T-cell (primary cell): ENCODE results near the gene COBLL1. TPM values are rescaled to one million over a fixed set of nuclear protein-coding genes. Genes with fewer than 3 reads are reported as not detected.

Source experiments
- ATAC-seq, 4 experiments: fragments of 200-7000 bp in 3 of 4; fragments of 150-1000 bp in 1 of 4; cut with Tn5 transposase; replicated peaks in 1 of 4; 1 replicate in 3 of 4; 2 replicates in 1 of 4; pipeline ENCODE4 v1.10.0; 2021; ENCODE audit warnings: moderate library complexity in 3 of 4, mild to moderate bottlenecking in 2 of 4, moderate number of reproducible peaks in 1 of 4
- CTCF ChIA-PET, 2 donors: fragments of 300-600 bp; sonication (Branson Sonifier 250); formaldehyde crosslinking; loops; one replicate each; lab custom pipeline; 2022; ENCODE audit warnings: antibody characterized with exemption in 2 of 2; lab: Charles Lee
- POLR2A ChIA-PET, 2 donors: fragments of 300-600 bp; sonication (Branson Sonifier 250); formaldehyde crosslinking; loops; one replicate each; lab custom pipeline; 2022; ENCODE audit warnings: antibody characterized with exemption in 2 of 2; lab: Charles Lee
- DNase-seq, 35 experiments: peaks; one replicate each; pipeline versions ENCODE4 v3.0.0 to v3.0.0-alpha.2; 2013 to 2023
- H3K27ac ChIP-seq: one replicate; pipeline ENCODE4 v1.5.1; 2013; ENCODE audit warnings: low read length
- H3K27me3 ChIP-seq, 2 experiments: replicated peaks in 1 of 2; 1 replicate in 1 of 2; 2 replicates in 1 of 2; pipeline versions ENCODE4 v1.6.1 to v1.7.0; 2013; ENCODE audit warnings: low read length in 1 of 2, mixed read lengths in 1 of 2; ENCODE audit not compliant: control insufficient read depth in 2 of 2, insufficient read depth in 2 of 2; ENCODE audit errors: extremely low read depth in 1 of 2
- H3K36me3 ChIP-seq, 2 donors: 1 replicate in 1 of 2; 2 replicates in 1 of 2; pipeline versions ENCODE4 v1.6.1 to v1.7.0; 2013; ENCODE audit warnings: low read length in 1 of 2; ENCODE audit not compliant: control insufficient read depth in 2 of 2, insufficient read depth in 1 of 2; ENCODE audit errors: extremely low read depth in 1 of 2
- H3K4me1 ChIP-seq, 2 experiments: 1 replicate in 1 of 2; 2 replicates in 1 of 2; pipeline versions ENCODE4 v1.6.1 to v1.7.0; 2013; ENCODE audit warnings: low read length in 2 of 2, mixed read lengths in 1 of 2; ENCODE audit not compliant: insufficient read depth in 2 of 2, control insufficient read depth in 1 of 2; ENCODE audit errors: extremely low read depth in 1 of 2
- H3K4me3 ChIP-seq, 2 donors: 1 replicate in 1 of 2; 2 replicates in 1 of 2; pipeline versions ENCODE4 v1.5.1 to v1.7.0; 2013; ENCODE audit warnings: mild to moderate bottlenecking in 2 of 2, low read length in 1 of 2, moderate library complexity in 1 of 2; ENCODE audit not compliant: control insufficient read depth in 1 of 2; ENCODE audit errors: extremely low read depth in 1 of 2
- H3K9me3 ChIP-seq: 2 replicates; pipeline ENCODE4 v1.7.0; 2013
- H3K27ac Mint-ChIP-seq, 2 donors: one replicate each; pipeline ENCODE4 v1.8.0; 2020 to 2021; ENCODE audit warnings: mild to moderate bottlenecking in 2 of 2, mixed read lengths in 2 of 2
- H3K27me3 Mint-ChIP-seq, 2 donors: one replicate each; pipeline ENCODE4 v1.8.0; 2021 to 2022; ENCODE audit warnings: mixed read lengths in 2 of 2
- H3K36me3 Mint-ChIP-seq: one replicate; pipeline ENCODE4 v1.8.0; 2021; ENCODE audit warnings: mixed read lengths
- H3K4me1 Mint-ChIP-seq, 3 donors: one replicate each; pipeline ENCODE4 v1.8.0; 2020 to 2022; ENCODE audit warnings: mixed read lengths in 3 of 3, mild to moderate bottlenecking in 1 of 3
- H3K4me3 Mint-ChIP-seq, 3 donors: one replicate each; pipeline ENCODE4 v1.8.0; 2020 to 2022; ENCODE audit warnings: mild to moderate bottlenecking in 3 of 3, mixed read lengths in 3 of 3, moderate library complexity in 3 of 3
- H3K9me3 Mint-ChIP-seq, 3 donors: one replicate each; pipeline ENCODE4 v1.8.0; 2020 to 2022; ENCODE audit warnings: mixed read lengths in 3 of 3
- WGBS: methylation state at CpG from one replicate; pipeline ENCODE4 v1.1.5; 2013; ENCODE audit warnings: missing lambda C conversion rate; ENCODE audit not compliant: insufficient coverage; 5-methylcytosine and 5-hydroxymethylcytosine counted together
- total RNA-seq, 35 experiments: library from RNA in 6 of 35; stranded (reverse) in 6 of 35; fragments of 120-200 nt in 1 of 35; gene quantifications; one replicate each; pipeline versions ENCODE4 v1.2.1 to v1.2.4 and lab custom pipeline; 2013 to 2026

COBLL1 gene
- total RNA-seq, 5 donors from 2014 or later (not counting 1 experiment from before 2014, with no cell fraction given), result 0.68 to 5.1 (median 1.9) TPM

DNA sequence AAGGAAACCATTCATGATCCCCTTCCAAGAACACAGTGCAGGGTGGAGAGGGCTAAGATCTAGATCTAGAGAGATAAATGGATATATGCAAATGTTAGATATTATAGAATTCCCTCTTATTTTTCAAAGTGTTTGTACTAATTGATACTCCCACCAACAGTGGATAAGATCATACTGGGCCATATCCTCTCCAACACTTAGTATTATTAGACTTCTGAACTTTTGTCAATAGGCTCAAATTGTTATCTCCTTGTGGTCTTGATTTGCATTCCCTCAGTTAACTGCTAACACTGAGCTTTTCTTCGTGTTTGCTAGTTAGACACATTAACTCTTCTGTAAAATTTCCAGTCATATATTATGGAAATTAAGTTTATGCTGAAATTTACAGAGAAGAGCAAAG is 163.9 kb downstream of the COBLL1 start:
- ATAC-seq (no peak), DNase-seq (no peak)
- peaks cover 0 to 21% (median 8%) of the 10 kb centered on the region in 3 donors for H3K9me3 Mint-ChIP-seq
- Histone ChIP-seq H3K9me3 (no peaks in the 10 kb centered on the region), H3K4me1 (no peaks in the 10 kb centered on the region), H3K27me3 (no peaks in the 10 kb centered on the region), H3K36me3 (no peaks in the 10 kb centered on the region), H3K4me3 (no peak overlapping the region), H3K27ac (no peak overlapping the region)
- H3K27me3 Mint-ChIP-seq, result no peaks in the 10 kb centered on the region
- H3K36me3 Mint-ChIP-seq, result no peaks in the 10 kb centered on the region
- no peak overlapping the region for H3K27ac Mint-ChIP-seq
- ChIA-PET CTCF (no interaction called here), POLR2A (no interaction called here)
- no CpG with 5 or more reads among the region's 1 CpG for WGBS
- H3K4me3 Mint-ChIP-seq, result no peak overlapping the region
- no peaks in the 10 kb centered on the region for H3K4me1 Mint-ChIP-seq

- POLR2A ChIA-PET, result no interaction called here
- no peak for ATAC-seq
- no peaks in the 10 kb centered on the region for H3K4me1 Mint-ChIP-seq
- H3K9me3 Mint-ChIP-seq, result peaks cover 0 to 21% (median 8%) of the 10 kb centered on the region in 3 donors
- no peaks in the 10 kb centered on the region for H3K9me3 ChIP-seq
- H3K27ac Mint-ChIP-seq, result no peak overlapping the region
- H3K27me3 Mint-ChIP-seq, result no peaks in the 10 kb centered on the region
- CTCF ChIA-PET, result no interaction called here
- no peak overlapping the region for H3K4me3 ChIP-seq
- H3K36me3 Mint-ChIP-seq, result no peaks in the 10 kb centered on the region
- no peaks in the 10 kb centered on the region for H3K27me3 ChIP-seq
- no CpG with 5 or more reads among the region's 1 CpG for WGBS
- DNase-seq, result no peak
- H3K4me1 ChIP-seq, result no peaks in the 10 kb centered on the region
- H3K27ac ChIP-seq, result no peak overlapping the region
- H3K36me3 ChIP-seq, result no peaks in the 10 kb centered on the region
- no peak overlapping the region for H3K4me3 Mint-ChIP-seq
These were observed 164.4 kb downstream of the COBLL1 start for GRCh38 chr2:164677271-164677670.

GRCh38 chr2:164675687-164676086 is 165.9 kb downstream of the COBLL1 start:
- Histone ChIP-seq H3K36me3 (no peaks in the 10 kb centered on the region), H3K9me3 (no peaks in the 10 kb centered on the region), H3K4me3 (no peak overlapping the region), H3K27ac (no peak overlapping the region), H3K27me3 (no peaks in the 10 kb centered on the region), H3K4me1 (no peaks in the 10 kb centered on the region)
- Mint-ChIP-seq H3K36me3 (no peaks in the 10 kb centered on the region), H3K4me3 (no peak overlapping the region), H3K4me1 (no peaks in the 10 kb centered on the region), H3K9me3 (peaks cover 0 to 21% (median 8%) of the 10 kb centered on the region in 3 donors), H3K27me3 (no peaks in the 10 kb centered on the region), H3K27ac (no peak overlapping the region)
- ChIA-PET POLR2A (no interaction called here), CTCF (no interaction called here)
- WGBS, result no CpG with 5 or more reads among the region's 2 CpGs
- DNase-seq (no peak), ATAC-seq (no peak)

GRCh38 chr2:164675027-164675426 is 166.6 kb downstream of the COBLL1 start:
- Histone ChIP-seq H3K27ac (no peak overlapping the region), H3K27me3 (no peaks in the 10 kb centered on the region), H3K4me1 (no peaks in the 10 kb centered on the region), H3K9me3 (no peaks in the 10 kb centered on the region), H3K4me3 (no peak overlapping the region), H3K36me3 (no peaks in the 10 kb centered on the region)
- H3K9me3 Mint-ChIP-seq, result peaks cover 0 to 21% (median 8%) of the 10 kb centered on the region in 3 donors
- no peaks in the 10 kb centered on the region for H3K27me3 Mint-ChIP-seq
- no peak overlapping the region for H3K4me3 Mint-ChIP-seq
- CTCF ChIA-PET, result no interaction called here
- H3K36me3 Mint-ChIP-seq, result no peaks in the 10 kb centered on the region
- WGBS, result no CpG with 5 or more reads among the region's 2 CpGs
- no peak for DNase-seq
- POLR2A ChIA-PET, result no interaction called here
- H3K4me1 Mint-ChIP-seq, result no peaks in the 10 kb centered on the region
- ATAC-seq, result no peak
- H3K27ac Mint-ChIP-seq, result no peak overlapping the region

GRCh38 chr2:164671664-164672396 is 169.8 kb downstream of the COBLL1 start:
- no peak overlapping the region for H3K4me3 Mint-ChIP-seq
- CTCF ChIA-PET, result no interaction called here
- H3K27me3 Mint-ChIP-seq, result no peaks in the 10 kb centered on the region
- ATAC-seq (no peak), DNase-seq (no peak)
- no peaks in the 10 kb centered on the region for H3K9me3 ChIP-seq
- no peak overlapping the region for H3K27ac ChIP-seq
- H3K4me1 Mint-ChIP-seq, result no peaks in the 10 kb centered on the region
- no peak overlapping the region for H3K27ac Mint-ChIP-seq
- no peaks in the 10 kb centered on the region for H3K36me3 Mint-ChIP-seq
- POLR2A ChIA-PET, result no interaction called here
- no peaks in the 10 kb centered on the region for H3K36me3 ChIP-seq
- peaks cover 0 to 4% (median 3%) of the 10 kb centered on the region in 3 donors for H3K9me3 Mint-ChIP-seq
- no peak overlapping the region for H3K4me3 ChIP-seq
- WGBS, result no CpG with 5 or more reads among the region's 4 CpGs
- no peaks in the 10 kb centered on the region for H3K4me1 ChIP-seq
- no peaks in the 10 kb centered on the region for H3K27me3 ChIP-seq

DNA sequence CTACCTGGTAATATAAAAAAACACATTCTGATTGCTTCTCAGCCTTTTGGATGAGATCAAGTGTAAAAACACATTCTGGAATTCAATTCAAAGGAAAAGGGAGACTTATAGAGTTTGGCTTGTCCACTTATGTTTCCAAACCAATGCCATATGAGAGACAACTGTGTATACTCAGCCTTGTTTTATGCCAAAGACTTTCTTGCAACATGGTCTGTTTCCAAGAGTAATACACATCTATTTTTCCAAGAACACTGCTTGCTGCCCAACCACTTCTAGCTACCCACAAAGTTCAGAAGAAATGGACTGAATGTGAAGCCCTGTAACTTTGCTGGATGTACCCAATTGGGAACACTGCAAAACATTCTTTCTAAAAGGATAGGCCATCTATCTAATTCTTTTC is 172.3 kb downstream of the COBLL1 start:
- Mint-ChIP-seq H3K9me3 (peaks cover 0 to 7% (median 4%) of the 10 kb centered on the region in 3 donors), H3K27me3 (no peaks in the 10 kb centered on the region), H3K4me3 (no peak overlapping the region), H3K4me1 (no peaks in the 10 kb centered on the region), H3K27ac (no peak overlapping the region), H3K36me3 (no peaks in the 10 kb centered on the region)
- DNase-seq (no peak), ATAC-seq (no peak)
- Histone ChIP-seq H3K9me3 (no peaks in the 10 kb centered on the region), H3K4me3 (no peak overlapping the region), H3K4me1 (no peaks in the 10 kb centered on the region), H3K27me3 (no peaks in the 10 kb centered on the region), H3K36me3 (no peaks in the 10 kb centered on the region), H3K27ac (no peak overlapping the region)
- ChIA-PET CTCF (no interaction called here), POLR2A (no interaction called here)
